Ovary (tissue), 9 donors: ENCODE results near the gene PCBP3. TPM values are rescaled to one million over a fixed set of nuclear protein-coding genes. Genes with fewer than 3 reads are reported as not detected.
A peak's percentile ranks its signal among the peaks of the same experiment; 100 is the strongest.

ENCODE experiments used
- DNase-seq, 5 donors: peaks; one replicate each; pipeline ENCODE4 v3.0.0-alpha.2; 2019 to 2020
- H3K27ac ChIP-seq, 2 donors: fragments of 200-600 bp; one replicate each; pipeline versions ENCODE4 v1.5.1 to v1.8.0; 2019 to 2022
- H3K27me3 ChIP-seq: fragments of 200-600 bp; one replicate; pipeline ENCODE4 v1.8.0; 2022
- H3K36me3 ChIP-seq: fragments of 200-600 bp; sonication (generic); one replicate; pipeline ENCODE4 v1.5.1; 2019
- H3K4me1 ChIP-seq: one replicate; pipeline ENCODE4 v1.8.1; 2013; ENCODE audit warnings: mild to moderate bottlenecking, moderate library complexity; ENCODE audit not compliant: insufficient read depth
- H3K4me3 ChIP-seq: fragments of 200-600 bp; sonication (generic); one replicate; pipeline ENCODE4 v1.5.1; 2017
- H3K9me3 ChIP-seq, 2 donors: fragments of 200-600 bp in 1 of 2; sonication (generic) in 1 of 2; one replicate each; pipeline versions ENCODE4 v1.5.1 to v1.8.1; 2013 to 2019; ENCODE audit warnings: mild to moderate bottlenecking in 1 of 2, moderate library complexity in 1 of 2
- CTCF ChIP-seq, 3 donors: fragments of 450-650 bp in 2 of 3; fragments of 200-600 bp in 1 of 3; IDR thresholded peaks; one replicate each; pipeline versions ENCODE4 v1.5.1 to v1.8.0; 2016 to 2022; ENCODE audit warnings: antibody characterized with exemption in 3 of 3, mild to moderate bottlenecking in 1 of 3
- EP300 ChIP-seq: sonication (generic); formaldehyde crosslinking; IDR thresholded peaks from one replicate; pipeline ENCODE4 v1.6.1; 2017; ENCODE audit warnings: antibody characterized with exemption
- POLR2A ChIP-seq: fragments of 450-650 bp; IDR thresholded peaks from one replicate; pipeline ENCODE4 v1.6.1; 2017; ENCODE audit warnings: antibody characterized with exemption, mild to moderate bottlenecking, moderate library complexity
- WGBS, 3 donors: extraction: QIAGEN DNeasy Blood & Tissue Kit in 1 of 3; methylation state at CpG; one replicate each; pipeline versions ENCODE4 v1.1.5 to v1.1.7; 2013 to 2017; 5-methylcytosine and 5-hydroxymethylcytosine counted together
- intact Hi-C, 4 donors: fragments of 100-400 bp; cut with DNase I; formaldehyde crosslinking; loops; one replicate each; pipeline versions ENCODE4 v1.11.0 to v1.15.1; 2022 to 2023
- polyA plus RNA-seq, 2 donors: library from polyadenylated mRNA; stranded (reverse); fragments of 200-250 nt in 1 of 2; fragments of 350-450 nt in 1 of 2; fragmentation: Illumina TruSeq in 1 of 2; extraction: RNeasy Lipid Tissue Mini Kit (QIAGEN cat#74804) in 1 of 2; gene quantifications; one replicate each; pipeline ENCODE4 v1.2.3, GENCODE V29; 2013 to 2014
- total RNA-seq, 7 donors: library from RNA; depleted of rRNA in 2 of 7; stranded (reverse); fragments of >200 nt in 2 of 7; fragmentation: NEBNext Ultra II Directional in 3 of 7; extraction: Animal tissue kit (Norgen Biotek cat#: 25700) in 3 of 7; gene quantifications; one replicate each; pipeline versions ENCODE4 v1.1.0 to v1.2.4, GENCODE V29; 2016 to 2023
- donor health status: DM: no; HTN: no; CAD: no; lungs with moderate emphysema.
- donor health status: DM: no; HTN: no; CAD: no.
- donor health status: Bipolar disorder and iron deficiency.
- donor health status: DM: yes; HTN: yes; CAD: no.
- donor health status: DM: no; HTN: no; CAD: no.
- donor health status: DM: yes; HTN: yes; CAD: no.

PCBP3 gene
- total and polyA plus RNA-seq, 9 donors, result 2.4 to 10.1 (median 5.4) TPM

GRCh38 chr21:45988366-45989347, 345.1 kb downstream of the PCBP3 start:
- peak; percentile 59 to 84 (median 72) for DNase-seq
- TF ChIP-seq EP300 (no peak), CTCF (IDR thresholded peaks at IDR 0.05) (no peak), POLR2A (no peak)
- H3K4me1 ChIP-seq, result peaks cover 18% of the 10 kb centered on the region
- intact Hi-C loops, result no loop called here
- 44 to 57% (median 47%) methylated on average over 29 to 36 of the region's 36 CpGs for WGBS, 3 donors
- H3K27me3 ChIP-seq, result no peaks in the 10 kb centered on the region
- H3K4me3 ChIP-seq, result no peak overlapping the region
- peak overlapping the region; percentile 57 to 73 for H3K27ac ChIP-seq
- H3K36me3 ChIP-seq, result no peaks in the 10 kb centered on the region
- H3K9me3 ChIP-seq, result no peaks in the 10 kb centered on the region

- no peaks in the 10 kb centered on the region for H3K9me3 ChIP-seq
- TF ChIP-seq POLR2A, result no peak
- TF ChIP-seq CTCF (IDR thresholded peaks at IDR 0.05), result no peak
- TF ChIP-seq EP300, result no peak
- peaks cover 12% of the 10 kb centered on the region for H3K4me1 ChIP-seq
- H3K27me3 ChIP-seq, result no peaks in the 10 kb centered on the region
- intact Hi-C loops, result no loop called here
- peak overlapping the region; percentile 37 to 73 for H3K27ac ChIP-seq
- H3K36me3 ChIP-seq, result no peaks in the 10 kb centered on the region
- peak in 4 of 5 donors; percentile 24 to 52 (median 36) for DNase-seq
- 74 to 88% (median 75%) methylated on average over 24 to 32 of the region's 32 CpGs for WGBS, 3 donors
- H3K4me3 ChIP-seq, result no peak overlapping the region
Observed at GRCh38 chr21:45989355-45990048, 346.0 kb downstream of the PCBP3 start.

GRCh38 chr21:45990049-45990711, 346.7 kb downstream of the PCBP3 start:
- peak in 4 of 5 donors; percentile 10 to 40 (median 30) for DNase-seq
- TF ChIP-seq POLR2A, result no peak
- TF ChIP-seq EP300, result no peak
- no peak for TF ChIP-seq CTCF (IDR thresholded peaks at IDR 0.05)
- intact Hi-C loops, result no loop called here
- 77 to 80% (median 80%) methylated on average over 30 of the region's 30 CpGs for WGBS, 3 donors
- H3K27ac ChIP-seq, result peak overlapping the region; percentile 30 to 73
- no peaks in the 10 kb centered on the region for H3K9me3 ChIP-seq
- H3K4me3 ChIP-seq, result no peak overlapping the region
- no peaks in the 10 kb centered on the region for H3K27me3 ChIP-seq
- no peaks in the 10 kb centered on the region for H3K36me3 ChIP-seq
- H3K4me1 ChIP-seq, result peaks cover 12% of the 10 kb centered on the region
